ENCODE measurements around the gene AKAP8. TPM values are rescaled to one million over a fixed set of nuclear protein-coding genes. Genes with fewer than 3 reads are reported as not detected.

Gene AKAP8
- total and polyA plus RNA-seq, 2 donors = 18.0 to 25.4 TPM

DNA sequence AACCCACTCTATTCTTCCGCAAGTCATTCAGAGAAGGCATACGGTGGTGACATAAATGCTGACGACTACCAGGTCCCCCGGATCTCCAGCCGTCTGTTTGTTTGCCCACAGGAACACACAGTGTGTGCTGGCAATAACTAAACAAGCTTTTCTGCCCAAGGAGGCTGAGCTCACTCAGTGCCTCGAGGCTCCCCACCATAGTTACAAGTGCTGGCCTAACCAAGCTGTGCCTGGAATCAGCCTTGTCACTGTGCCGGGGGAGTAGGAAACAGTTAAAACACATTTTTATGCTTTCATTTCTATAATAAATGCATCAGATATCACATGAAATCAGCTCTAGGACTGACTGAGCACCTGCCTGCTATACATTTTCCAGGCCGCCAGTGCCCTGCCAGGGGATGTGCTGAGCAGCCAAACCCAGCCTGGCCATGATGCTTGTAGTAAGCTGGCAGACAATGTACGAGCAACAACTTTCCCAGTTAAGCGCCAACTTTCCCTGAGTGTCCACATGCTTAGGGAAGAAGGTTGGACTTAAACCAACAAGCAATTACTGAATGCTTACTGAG lies 75.4 kb downstream of the AKAP8 start:
- peaks cover 0 to 3% of the 10 kb centered on the region in 2 donors for H3K36me3 ChIP-seq (ENCODE audit: control insufficient read depth in 2 of 2, insufficient read depth in 2 of 2, low read length in 1 of 2)
- no peak for DNase-seq (ENCODE audit: low read depth in 6 of 9, low spot score in 9 of 9)
- H3K4me3 ChIP-seq (ENCODE audit: low read length in 2 of 2) = no peak overlapping the region
- H3K4me1 ChIP-seq (ENCODE audit: control insufficient read depth in 2 of 2, insufficient read depth in 2 of 2, low read length in 2 of 2) = peaks cover 11 to 21% of the 10 kb centered on the region in 2 donors
- H3K27me3 ChIP-seq (ENCODE audit: control insufficient read depth in 2 of 2, insufficient read depth in 1 of 2, low read length in 1 of 2) = no peaks in the 10 kb centered on the region
- WGBS = 88% methylated on average over 10 of the region's 10 CpGs
- no peak overlapping the region for H3K27ac ChIP-seq (ENCODE audit: low read depth in 1 of 2, low read length in 1 of 2)
- H3K9me3 ChIP-seq (ENCODE audit: control insufficient read depth in 2 of 2, insufficient read depth in 1 of 2, low read length in 1 of 2) = no peaks in the 10 kb centered on the region

Other genes starting within 250 kb of the AKAP8 start
- 14.8 TPM for gene NOTCH3, start 178.8 kb downstream of the AKAP8 start, total RNA-seq
- gene NOTCH3, start 178.8 kb downstream of the AKAP8 start, polyA plus RNA-seq = 11.3 TPM
- gene EPHX3, start 147.3 kb downstream of the AKAP8 start, total RNA-seq = 0.71 TPM
- gene EPHX3, start 147.3 kb downstream of the AKAP8 start, polyA plus RNA-seq = 4.8 TPM
- 7.6 TPM for gene BRD4, start 47.2 kb downstream of the AKAP8 start, total RNA-seq
- gene BRD4, start 47.2 kb downstream of the AKAP8 start, polyA plus RNA-seq = 26.0 TPM
- gene AKAP8L, start 39.2 kb upstream of the AKAP8 start, total RNA-seq = 64.1 TPM
- 128 TPM for gene AKAP8L, start 39.2 kb upstream of the AKAP8 start, polyA plus RNA-seq
- 2.9 TPM for gene WIZ, start 70.2 kb upstream of the AKAP8 start, total RNA-seq
- 13.3 TPM for gene WIZ, start 70.2 kb upstream of the AKAP8 start, polyA plus RNA-seq
- 30.8 TPM for gene RASAL3, start 84.8 kb upstream of the AKAP8 start, total RNA-seq
- 68.1 TPM for gene RASAL3, start 84.8 kb upstream of the AKAP8 start, polyA plus RNA-seq
- gene PGLYRP2, start 99.7 kb upstream of the AKAP8 start, total RNA-seq = 0.71 TPM
- gene PGLYRP2, start 99.7 kb upstream of the AKAP8 start, polyA plus RNA-seq = 0.14 TPM
- 0.09 TPM for gene CYP4F22, start 128.7 kb upstream of the AKAP8 start, total RNA-seq
- gene CYP4F22, start 128.7 kb upstream of the AKAP8 start, polyA plus RNA-seq = 0.64 TPM
- 0.28 TPM for gene CYP4F8, start 235.4 kb upstream of the AKAP8 start, total RNA-seq
- 18.3 TPM for gene CYP4F8, start 235.4 kb upstream of the AKAP8 start, polyA plus RNA-seq

Data from thymus (tissue), 11 donors.